HFFc6 (cell line): ENCODE data around the gene PYY. TPM values are rescaled to one million over a fixed set of nuclear protein-coding genes. Genes with fewer than 3 reads are reported as not detected.

Source experiments
- DNase-seq: peaks from one replicate; pipeline ENCODE4 v3.0.0-alpha.2; 2018
- H3K27ac Mint-ChIP-seq: 2 replicates; pipeline ENCODE4 v1.8.0; 2020; ENCODE audit warnings: mild to moderate bottlenecking, mixed read lengths
- H3K27me3 Mint-ChIP-seq: 2 replicates; pipeline ENCODE4 v1.8.0; 2021; ENCODE audit warnings: mild to moderate bottlenecking, moderate library complexity, mixed read lengths; ENCODE audit not compliant: insufficient read depth
- H3K36me3 Mint-ChIP-seq: 2 replicates; pipeline ENCODE4 v1.8.0; 2021; ENCODE audit warnings: low read depth, mixed read lengths
- H3K4me1 Mint-ChIP-seq: 2 replicates; pipeline ENCODE4 v1.8.0; 2020; ENCODE audit warnings: low read depth, mixed read lengths
- H3K4me3 Mint-ChIP-seq: 2 replicates; pipeline ENCODE4 v1.8.0; 2020; ENCODE audit warnings: mild to moderate bottlenecking, moderate library complexity, mixed read lengths
- H3K9me3 Mint-ChIP-seq: 2 replicates; pipeline ENCODE4 v1.8.0; 2020; ENCODE audit warnings: mild to moderate bottlenecking, mixed read lengths
- CTCF ChIP-seq: fragments of 200-600 bp; sonication (generic); IDR thresholded peaks from 2 replicates; pipeline ENCODE4 v1.5.0; 2021; ENCODE audit warnings: antibody characterized with exemption, mild to moderate bottlenecking
- total RNA-seq, 6 experiments: library from RNA; stranded (reverse); fragmentation: NEBNext Ultra II Directional; extraction: Animal tissue kit (Norgen Biotek cat#: 25700); gene quantifications; 2 replicates in 1 of 6; 3 replicates in 5 of 6; pipeline ENCODE4 v1.2.3, GENCODE V29; 2021

Gene PYY
- total RNA-seq, 6 experiments from 2014 or later = 0.43 TPM; not detected in 5

- no peak for TF ChIP-seq CTCF
- Mint-ChIP-seq H3K36me3 (no peaks in the 10 kb centered on the region), H3K4me3 (no peak overlapping the region), H3K4me1 (no peaks in the 10 kb centered on the region), H3K27ac (no peak overlapping the region), H3K27me3 (peaks cover 22% of the 10 kb centered on the region), H3K9me3 (no peaks in the 10 kb centered on the region)
- no peak for DNase-seq
Measured at GRCh38 chr17:43916385-43916784, 37.4 kb downstream of the PYY start.

GRCh38 chr17:43915559-43915958 is 38.2 kb downstream of the PYY start:
- peaks cover 17% of the 10 kb centered on the region for H3K27me3 Mint-ChIP-seq
- H3K27ac Mint-ChIP-seq = no peak overlapping the region
- no peak for TF ChIP-seq CTCF
- no peaks in the 10 kb centered on the region for H3K4me1 Mint-ChIP-seq
- H3K36me3 Mint-ChIP-seq = no peaks in the 10 kb centered on the region
- no peak overlapping the region for H3K4me3 Mint-ChIP-seq
- no peaks in the 10 kb centered on the region for H3K9me3 Mint-ChIP-seq
- no peak for DNase-seq

- Mint-ChIP-seq H3K4me3 (no peak overlapping the region), H3K4me1 (no peaks in the 10 kb centered on the region), H3K27me3 (peaks cover 14% of the 10 kb centered on the region), H3K36me3 (no peaks in the 10 kb centered on the region), H3K27ac (no peak overlapping the region), H3K9me3 (no peaks in the 10 kb centered on the region)
- TF ChIP-seq CTCF = no peak
- DNase-seq = no peak
Measured at GRCh38 chr17:43914451-43914850, 39.3 kb downstream of the PYY start.

- no peak overlapping the region for H3K4me3 Mint-ChIP-seq
Measured at GRCh38 chr17:43913584-43913983, 40.2 kb downstream of the PYY start.

GRCh38 chr17:43912635-43913304 is 41.0 kb downstream of the PYY start:
- Mint-ChIP-seq H3K4me3 (no peak overlapping the region), H3K36me3 (no peaks in the 10 kb centered on the region), H3K27ac (no peak overlapping the region), H3K27me3 (peaks cover 9% of the 10 kb centered on the region), H3K9me3 (no peaks in the 10 kb centered on the region), H3K4me1 (peaks cover 7% of the 10 kb centered on the region; the same call in 1 of the 2 replicates)
- TF ChIP-seq CTCF = no peak
- DNase-seq = no peak

More at GRCh38 chr17:43913584-43913983, 40.2 kb downstream of the PYY start:
- Mint-ChIP-seq H3K27ac (no peak overlapping the region), H3K36me3 (no peaks in the 10 kb centered on the region), H3K9me3 (no peaks in the 10 kb centered on the region), H3K27me3 (peaks cover 10% of the 10 kb centered on the region), H3K4me1 (no peaks in the 10 kb centered on the region)
- no peak for TF ChIP-seq CTCF
- no peak for DNase-seq
